ENCODE results near the gene FAM180A. TPM values are rescaled to one million over a fixed set of nuclear protein-coding genes. Genes with fewer than 3 reads are reported as not detected.

The FAM180A gene
- polyA plus RNA-seq, 1 donor (not counting 4 experiments of a cell fraction or from before 2014, with no cell fraction given) = 0.73 TPM

DNA sequence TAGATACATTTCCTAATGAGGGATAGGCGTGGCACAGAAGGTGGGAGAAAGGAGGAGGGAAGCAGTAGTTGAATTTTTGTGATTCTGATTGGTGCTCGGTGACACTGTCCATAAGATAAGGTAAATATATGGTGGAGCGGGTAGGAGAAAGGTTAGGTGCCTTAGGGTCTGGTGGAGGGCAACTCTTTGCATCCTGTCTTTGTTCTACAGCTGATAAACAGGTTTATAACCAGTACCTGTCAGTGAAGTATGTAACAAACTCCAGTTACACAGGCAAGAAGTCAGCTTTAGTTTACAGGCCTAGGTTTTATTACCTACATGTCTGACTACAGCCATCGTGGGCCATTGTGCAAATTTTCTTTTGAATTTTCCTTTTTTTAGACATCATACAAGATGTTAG, 10.9 kb upstream of the FAM180A start:
- FAIRE-seq = no peak
- Histone ChIP-seq H3K4me1 (ENCODE audit: control insufficient read depth, extremely low read depth, insufficient read depth, low read length) (peaks cover 26% of the 10 kb centered on the region), H2AFZ (ENCODE audit: control insufficient read depth, low read length) (no peak overlapping the region), H4K20me1 (ENCODE audit: control insufficient read depth, extremely low read depth, insufficient read depth, low read length) (no peaks in the 10 kb centered on the region), H3K79me2 (ENCODE audit: control insufficient read depth, insufficient read depth, low read length) (no peaks in the 10 kb centered on the region), H3K9ac (ENCODE audit: control insufficient read depth, extremely low read depth, insufficient read depth, low read length) (no peak overlapping the region), H3K4me2 (ENCODE audit: control insufficient read depth, extremely low read depth, insufficient read depth, low read depth, low read length) (no peak overlapping the region), H3K4me3 (ENCODE audit: control insufficient read depth in 2 of 3, extremely low read depth in 1 of 3, insufficient read depth in 2 of 3, low read depth in 1 of 3, low read length in 3 of 3) (no peak overlapping the region), H3K36me3 (ENCODE audit: control insufficient read depth in 2 of 2, extremely low read depth in 1 of 2, insufficient read depth in 2 of 2, low read length in 2 of 2) (no peaks in the 10 kb centered on the region), H3K27ac (ENCODE audit: control insufficient read depth, insufficient read depth, low read length) (no peak overlapping the region), H3K27me3 (ENCODE audit: control insufficient read depth, extremely low read depth, insufficient read depth, low read length) (no peaks in the 10 kb centered on the region), H3K9me1 (ENCODE audit: control insufficient read depth, extremely low read depth, insufficient read depth, low read length) (no peaks in the 10 kb centered on the region), H3K9me3 (ENCODE audit: control insufficient read depth, low read depth, low read length) (no peaks in the 10 kb centered on the region)
- TF ChIP-seq, protein P1, sequence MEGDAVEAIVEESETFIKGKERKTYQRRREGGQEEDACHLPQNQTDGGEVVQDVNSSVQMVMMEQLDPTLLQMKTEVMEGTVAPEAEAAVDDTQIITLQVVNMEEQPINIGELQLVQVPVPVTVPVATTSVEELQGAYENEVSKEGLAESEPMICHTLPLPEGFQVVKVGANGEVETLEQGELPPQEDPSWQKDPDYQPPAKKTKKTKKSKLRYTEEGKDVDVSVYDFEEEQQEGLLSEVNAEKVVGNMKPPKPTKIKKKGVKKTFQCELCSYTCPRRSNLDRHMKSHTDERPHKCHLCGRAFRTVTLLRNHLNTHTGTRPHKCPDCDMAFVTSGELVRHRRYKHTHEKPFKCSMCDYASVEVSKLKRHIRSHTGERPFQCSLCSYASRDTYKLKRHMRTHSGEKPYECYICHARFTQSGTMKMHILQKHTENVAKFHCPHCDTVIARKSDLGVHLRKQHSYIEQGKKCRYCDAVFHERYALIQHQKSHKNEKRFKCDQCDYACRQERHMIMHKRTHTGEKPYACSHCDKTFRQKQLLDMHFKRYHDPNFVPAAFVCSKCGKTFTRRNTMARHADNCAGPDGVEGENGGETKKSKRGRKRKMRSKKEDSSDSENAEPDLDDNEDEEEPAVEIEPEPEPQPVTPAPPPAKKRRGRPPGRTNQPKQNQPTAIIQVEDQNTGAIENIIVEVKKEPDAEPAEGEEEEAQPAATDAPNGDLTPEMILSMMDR (optimal IDR thresholded peaks at IDR 0.05 in 1 of 3, IDR thresholded peaks at IDR 0.05 in 1 of 3, conservative IDR thresholded peaks at IDR 0.05 in 1 of 3; ENCODE audit: extremely low read depth in 1 of 3, insufficient read depth in 2 of 3, low read length in 3 of 3) = no peak
- no peak for TF ChIP-seq EZH2 (IDR thresholded peaks at IDR 0.05; ENCODE audit: low read length)
- dilution Hi-C loops (cut with MboI; ENCODE audit: extremely low pct_ligation_motif_present, low sequenced_read_pairs) = no loop called here
- no peak for DNase-seq (ENCODE audit: low read depth, low spot score)

DNA sequence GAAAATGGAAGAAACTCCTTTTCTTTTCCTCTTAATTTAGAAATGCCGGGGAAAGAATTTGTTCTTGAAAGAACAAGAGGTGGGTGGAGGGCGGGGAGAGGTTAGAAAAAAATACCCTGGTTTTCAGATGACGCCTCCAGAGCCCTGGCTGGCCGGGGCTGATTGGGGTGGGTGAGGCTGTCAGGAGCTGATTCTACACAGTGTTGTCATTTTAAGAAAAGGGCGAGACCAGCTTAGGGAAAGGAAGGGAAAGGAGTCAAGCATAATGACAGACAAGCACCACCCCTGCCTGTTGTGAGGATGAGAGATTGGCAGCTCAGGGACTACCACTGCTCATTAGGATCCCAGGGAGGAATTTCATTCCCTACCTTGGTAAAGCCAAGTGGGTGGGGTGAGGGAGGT, 9.9 kb upstream of the FAM180A start:
- FAIRE-seq (no peak), DNase-seq (ENCODE audit: low read depth, low spot score) (no peak)
- H3K79me2 ChIP-seq (ENCODE audit: control insufficient read depth, insufficient read depth, low read length) = no peaks in the 10 kb centered on the region
- dilution Hi-C loops (cut with MboI; ENCODE audit: extremely low pct_ligation_motif_present, low sequenced_read_pairs) = no loop called here
- H3K36me3 ChIP-seq (ENCODE audit: control insufficient read depth in 2 of 2, extremely low read depth in 1 of 2, insufficient read depth in 2 of 2, low read length in 2 of 2) = no peaks in the 10 kb centered on the region
- peaks cover 26% of the 10 kb centered on the region for H3K4me1 ChIP-seq (ENCODE audit: control insufficient read depth, extremely low read depth, insufficient read depth, low read length)
- H3K4me2 ChIP-seq (ENCODE audit: control insufficient read depth, extremely low read depth, insufficient read depth, low read depth, low read length) = peak overlapping the region; percentile 72
- H2AFZ ChIP-seq (ENCODE audit: control insufficient read depth, low read length) = peak overlapping the region; percentile 72
- H3K9me1 ChIP-seq (ENCODE audit: control insufficient read depth, extremely low read depth, insufficient read depth, low read length) = no peaks in the 10 kb centered on the region
- H3K4me3 ChIP-seq (ENCODE audit: control insufficient read depth in 2 of 3, extremely low read depth in 1 of 3, insufficient read depth in 2 of 3, low read depth in 1 of 3, low read length in 3 of 3) = peak overlapping the region in 1 of 3 experiments; percentile 5
- TF ChIP-seq EZH2 (IDR thresholded peaks at IDR 0.05; ENCODE audit: low read length) = no peak
- TF ChIP-seq, protein P1 (optimal IDR thresholded peaks at IDR 0.05 in 1 of 3, IDR thresholded peaks at IDR 0.05 in 1 of 3, conservative IDR thresholded peaks at IDR 0.05 in 1 of 3; ENCODE audit: extremely low read depth in 1 of 3, insufficient read depth in 2 of 3, low read length in 3 of 3) = no peak
- no peaks in the 10 kb centered on the region for H3K27me3 ChIP-seq (ENCODE audit: control insufficient read depth, extremely low read depth, insufficient read depth, low read length)
- H3K9me3 ChIP-seq (ENCODE audit: control insufficient read depth, low read depth, low read length) = no peaks in the 10 kb centered on the region
- no peaks in the 10 kb centered on the region for H4K20me1 ChIP-seq (ENCODE audit: control insufficient read depth, extremely low read depth, insufficient read depth, low read length)
- H3K9ac ChIP-seq (ENCODE audit: control insufficient read depth, extremely low read depth, insufficient read depth, low read length) = no peak overlapping the region
- H3K27ac ChIP-seq (ENCODE audit: control insufficient read depth, insufficient read depth, low read length) = no peak overlapping the region

Measured in keratinocyte (primary cell).